ENCODE measurements around the gene CRYGC.
"Not testable (repeated sequence)": the region's sequence is repeated elsewhere in the genome, so short reads cannot be mapped to it uniquely, and the experiment has no call there.

Gene CRYGC

GRCh38 chr2:208136716-208137094 is 7.1 kb upstream of the CRYGC start:
- no peak for DNase-seq

GRCh38 chr2:208135794-208136715 is 6.4 kb upstream of the CRYGC start:
- DNase-seq, result no peak

GRCh38 chr2:208134928-208135586 is 5.4 kb upstream of the CRYGC start:
- no peak for DNase-seq

- no peak for DNase-seq
Measured at GRCh38 chr2:208130712-208131110, 1.1 kb upstream of the CRYGC start.

- no peak for DNase-seq
Measured at GRCh38 chr2:208128136-208128535, 1.5 kb downstream of the CRYGC start.

GRCh38 chr2:208127090-208127489 is 2.5 kb downstream of the CRYGC start:
- no peak for DNase-seq

GRCh38 chr2:208125251-208125650 is 4.4 kb downstream of the CRYGC start:
- DNase-seq, result no peak

GRCh38 chr2:208124013-208124715 is 5.5 kb downstream of the CRYGC start, which contains the start of gene CRYGD:
Gene CRYGD, minus strand, starts transcription at chr2:208124524. Its CDS starts 51 bp downstream, at chr2:208124473.
- not testable (repeated sequence) for DNase-seq

GRCh38 chr2:208122248-208122647 is 7.4 kb downstream of the CRYGC start:
- no peak for DNase-seq

GRCh38 chr2:208118918-208119317 is 10.7 kb downstream of the CRYGC start:
- DNase-seq, result no peak

GRCh38 chr2:208117390-208117789 is 12.2 kb downstream of the CRYGC start:
- DNase-seq, result not testable (repeated sequence)

GRCh38 chr2:208112969-208113368 is 16.7 kb downstream of the CRYGC start:
- no peak for DNase-seq

- DNase-seq, result not testable (repeated sequence)
Measured at GRCh38 chr2:208112273-208112745, 17.3 kb downstream of the CRYGC start.

- no peak for DNase-seq
Measured at GRCh38 chr2:208103616-208104015, 26.0 kb downstream of the CRYGC start.

- no peak for DNase-seq
Measured at GRCh38 chr2:208101716-208102631, 27.7 kb downstream of the CRYGC start.

- DNase-seq, result no peak
Measured at GRCh38 chr2:208099682-208100470, 29.8 kb downstream of the CRYGC start.

GRCh38 chr2:208098701-208099100 is 30.9 kb downstream of the CRYGC start:
- not testable (repeated sequence) for DNase-seq

GRCh38 chr2:208098267-208098666 is 31.4 kb downstream of the CRYGC start:
- no peak for DNase-seq

- peak; percentile 55 for DNase-seq
Measured at GRCh38 chr2:208097801-208098200, 31.8 kb downstream of the CRYGC start.

- no peak for DNase-seq
Measured at GRCh38 chr2:208097313-208097712, 32.3 kb downstream of the CRYGC start.

- no peak for DNase-seq
Measured at GRCh38 chr2:208096080-208096479, 33.5 kb downstream of the CRYGC start.
